ENCODE data around the gene STON1.

DNA sequence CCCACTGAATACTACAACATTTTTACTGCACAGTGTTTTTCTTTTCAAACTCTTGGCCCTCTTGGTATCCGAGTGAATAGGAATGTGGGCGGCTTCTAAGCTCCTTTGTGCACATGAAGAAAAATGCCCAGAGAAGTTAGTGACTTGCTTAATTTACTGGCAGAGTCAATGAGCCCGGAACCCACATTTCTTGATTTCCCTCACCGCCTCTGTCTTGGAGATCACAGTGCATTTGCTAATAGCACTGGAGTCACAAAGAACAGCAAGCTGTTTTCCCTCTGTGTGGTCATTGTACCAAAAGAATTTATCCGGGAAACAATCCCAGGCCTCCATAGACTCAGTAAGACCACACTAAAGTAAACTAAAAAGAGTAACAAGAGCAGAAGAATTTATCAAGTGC lies 18.9 kb downstream of the STON1 start:
- TF ChIP-seq, protein P1, sequence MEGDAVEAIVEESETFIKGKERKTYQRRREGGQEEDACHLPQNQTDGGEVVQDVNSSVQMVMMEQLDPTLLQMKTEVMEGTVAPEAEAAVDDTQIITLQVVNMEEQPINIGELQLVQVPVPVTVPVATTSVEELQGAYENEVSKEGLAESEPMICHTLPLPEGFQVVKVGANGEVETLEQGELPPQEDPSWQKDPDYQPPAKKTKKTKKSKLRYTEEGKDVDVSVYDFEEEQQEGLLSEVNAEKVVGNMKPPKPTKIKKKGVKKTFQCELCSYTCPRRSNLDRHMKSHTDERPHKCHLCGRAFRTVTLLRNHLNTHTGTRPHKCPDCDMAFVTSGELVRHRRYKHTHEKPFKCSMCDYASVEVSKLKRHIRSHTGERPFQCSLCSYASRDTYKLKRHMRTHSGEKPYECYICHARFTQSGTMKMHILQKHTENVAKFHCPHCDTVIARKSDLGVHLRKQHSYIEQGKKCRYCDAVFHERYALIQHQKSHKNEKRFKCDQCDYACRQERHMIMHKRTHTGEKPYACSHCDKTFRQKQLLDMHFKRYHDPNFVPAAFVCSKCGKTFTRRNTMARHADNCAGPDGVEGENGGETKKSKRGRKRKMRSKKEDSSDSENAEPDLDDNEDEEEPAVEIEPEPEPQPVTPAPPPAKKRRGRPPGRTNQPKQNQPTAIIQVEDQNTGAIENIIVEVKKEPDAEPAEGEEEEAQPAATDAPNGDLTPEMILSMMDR (IDR thresholded peaks at IDR 0.05; ENCODE audit: extremely low read depth in 1 of 2, insufficient read depth in 1 of 2, low read depth in 1 of 2, low read length in 2 of 2), result no peak
- TF ChIP-seq POLR2A (IDR thresholded peaks at IDR 0.05; ENCODE audit: low read depth, low read length) (no peak), EZH2 (IDR thresholded peaks at IDR 0.05; ENCODE audit: borderline replicate concordance, low read depth, low read length, severe bottlenecking) (no peak), JUN (IDR thresholded peaks at IDR 0.05; ENCODE audit: borderline replicate concordance, insufficient read depth, insufficient read length, low read depth) (no peak), POLR2AphosphoS5 (IDR thresholded peaks at IDR 0.05; ENCODE audit: insufficient read depth, low read depth, low read length) (no peak), MYC (IDR thresholded peaks at IDR 0.05; ENCODE audit: low read depth, low read length) (no peak)
- TF ChIP-seq, protein P2, sequence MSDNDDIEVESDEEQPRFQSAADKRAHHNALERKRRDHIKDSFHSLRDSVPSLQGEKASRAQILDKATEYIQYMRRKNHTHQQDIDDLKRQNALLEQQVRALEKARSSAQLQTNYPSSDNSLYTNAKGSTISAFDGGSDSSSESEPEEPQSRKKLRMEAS (IDR thresholded peaks at IDR 0.05; ENCODE audit: insufficient read depth, insufficient read length), result no peak

Data from endothelial cell of umbilical vein (primary cell).